ENCODE measurements around the gene SORCS2. TPM values are rescaled to one million over a fixed set of nuclear protein-coding genes. Genes with fewer than 3 reads are reported as not detected.
A peak's percentile ranks its signal among the peaks of the same experiment; 100 is the strongest.

Gene SORCS2
- total and polyA plus RNA-seq, 2 of the 8 experiments (the other 6 are each of a cell fraction or from before 2014, with no cell fraction given), result 0.36 to 1.8 TPM

DNA sequence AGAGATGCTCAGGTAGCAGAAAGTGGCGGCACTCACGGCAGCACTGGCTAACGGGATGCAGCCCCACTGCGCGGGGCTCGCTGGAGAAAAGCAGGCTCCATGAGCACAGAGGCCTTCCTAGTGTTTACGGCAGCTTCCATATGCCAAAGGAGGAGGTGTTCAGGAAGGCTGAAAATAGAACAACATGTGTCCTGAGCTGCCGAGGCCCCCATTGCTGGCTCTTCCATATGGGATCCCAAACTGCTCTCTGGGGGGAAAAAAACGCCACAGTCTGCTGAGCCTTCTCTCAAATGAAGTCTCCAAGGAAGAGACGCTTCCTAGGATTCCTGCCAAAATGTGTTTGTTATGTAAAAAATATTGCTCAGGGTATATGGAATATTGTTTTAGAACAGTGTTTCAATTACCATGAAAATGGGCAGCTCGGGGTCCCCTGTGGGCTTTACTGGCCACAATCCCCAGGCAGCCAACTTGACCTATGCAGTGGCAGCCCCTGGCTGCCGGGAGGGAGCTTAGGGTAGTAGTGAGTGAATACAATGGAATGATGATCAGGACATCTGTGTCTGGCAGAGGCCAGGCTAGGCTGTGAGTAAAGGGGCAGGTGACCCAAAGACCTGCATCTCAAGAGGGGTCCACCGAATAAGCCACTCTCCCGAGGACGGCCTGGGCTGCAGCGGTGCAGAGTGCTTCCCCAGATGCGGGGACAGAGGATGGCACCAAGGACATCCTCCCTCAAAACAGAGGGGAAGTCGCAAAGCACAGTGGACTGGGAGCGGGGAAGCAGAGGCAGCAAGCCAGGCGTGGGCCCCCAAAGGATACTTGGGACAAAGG, 577.3 kb downstream of the SORCS2 start:
- DNase-seq (ENCODE audit: low read depth in 1 of 2, low spot score in 2 of 2), result no peak
- Histone ChIP-seq H3K36me3 (ENCODE audit: control insufficient read depth in 2 of 4, insufficient read depth in 4 of 4, low read length in 3 of 4) (peaks cover 0 to 10% (median 4%) of the 10 kb centered on the region in 4 experiments; a peak in 3 of 8 replicates), H4K8ac (ENCODE audit: extremely low read depth, insufficient read depth, low read length) (no peak overlapping the region), H4K5ac (ENCODE audit: insufficient read length, low read depth, low read length) (no peak overlapping the region), H4K91ac (replicated peaks; ENCODE audit: insufficient read length, low read length) (no peak overlapping the region), H3K4me2 (ENCODE audit: insufficient read depth in 1 of 2, low read depth in 2 of 2, low read length in 2 of 2) (no peak overlapping the region), H4K20me1 (replicated peaks in 1 of 2; ENCODE audit: control insufficient read depth in 1 of 2, insufficient read depth in 2 of 2, low read length in 2 of 2) (peaks cover 0 to 2% of the 10 kb centered on the region in 2 experiments), H3K56ac (replicated peaks; ENCODE audit: insufficient read length, low read depth, low read length) (no peak overlapping the region), H2BK12ac (ENCODE audit: low read depth, low read length) (peak overlapping the region; percentile 27; the same call in 1 of the 2 replicates), H3K4me1 (replicated peaks in 1 of 4; ENCODE audit: control insufficient read depth in 3 of 4, insufficient read depth in 4 of 4, low read length in 3 of 4) (peaks cover 0 to 2% (median 1%) of the 10 kb centered on the region in 4 experiments; a peak in 3 of 7 replicates), H2AFZ (ENCODE audit: low read length) (no peak overlapping the region), H3K9ac (replicated peaks in 1 of 4; ENCODE audit: extremely low read depth in 1 of 4, low read depth in 3 of 4, low read length in 3 of 4) (no peak overlapping the region), H3K27ac (ENCODE audit: low read depth, low read length) (no peak overlapping the region), H3K27me3 (replicated peaks in 1 of 4; ENCODE audit: control insufficient read depth in 3 of 4, extremely low read depth in 1 of 4, insufficient read depth in 3 of 4, low read length in 3 of 4) (no peaks in the 10 kb centered on the region), H3K18ac (ENCODE audit: extremely low read depth, low read length) (no peak overlapping the region), H2BK5ac (ENCODE audit: low read depth, low read length) (no peak overlapping the region), H2AK5ac (ENCODE audit: low read depth, low read length) (no peak overlapping the region), H3K79me2 (ENCODE audit: control insufficient read depth in 1 of 2, insufficient read depth in 2 of 2, low read length in 2 of 2) (no peaks in the 10 kb centered on the region), H2BK15ac (ENCODE audit: low read length) (no peak overlapping the region), H3K23ac (ENCODE audit: insufficient read length) (no peak overlapping the region), H2BK120ac (replicated peaks; ENCODE audit: low read depth, low read length) (no peak overlapping the region), H3K4ac (replicated peaks; ENCODE audit: insufficient read length, low read depth, low read length) (no peak overlapping the region), H3K14ac (ENCODE audit: insufficient read length) (no peak overlapping the region), H2BK20ac (ENCODE audit: low read length) (no peak overlapping the region), H3K23me2 (ENCODE audit: low read depth, low read length) (no peaks in the 10 kb centered on the region), H3K4me3 (ENCODE audit: extremely low read depth in 1 of 4, insufficient read depth in 2 of 4, low read depth in 3 of 4, low read length in 4 of 4) (no peak overlapping the region), H3K79me1 (ENCODE audit: low read depth, low read length) (no peaks in the 10 kb centered on the region; the same call in none of the 2 replicates), H3K9me3 (ENCODE audit: insufficient read depth in 2 of 2, low read depth in 1 of 2, low read length in 1 of 2) (no peaks in the 10 kb centered on the region)
- WGBS, 2 experiments (ENCODE audit: extremely low coverage in 1 of 2, insufficient coverage in 1 of 2, insufficient read length in 1 of 2, insufficient replicate concordance in 2 of 2, low coverage in 1 of 2, low lambda C conversion rate in 2 of 2, missing lambda C conversion rate in 1 of 2), result 89% methylated on average over 20 of the region's 20 CpGs; no CpG with 5 or more reads in 1 of the 2 experiments
- POLR2A ChIA-PET (ENCODE audit: partially characterized antibody), result no interaction called here
- no peak for FAIRE-seq
- CTCF ChIA-PET (ENCODE audit: partially characterized antibody), result interaction anchor here (0.9 to 3.4 kb wide), 27 partner anchors 8 to 401 kb away, joined by 3 to 32 read pairs (median 4); no protein-coding TSS in a partner anchor
- TF ChIP-seq, protein P1, sequence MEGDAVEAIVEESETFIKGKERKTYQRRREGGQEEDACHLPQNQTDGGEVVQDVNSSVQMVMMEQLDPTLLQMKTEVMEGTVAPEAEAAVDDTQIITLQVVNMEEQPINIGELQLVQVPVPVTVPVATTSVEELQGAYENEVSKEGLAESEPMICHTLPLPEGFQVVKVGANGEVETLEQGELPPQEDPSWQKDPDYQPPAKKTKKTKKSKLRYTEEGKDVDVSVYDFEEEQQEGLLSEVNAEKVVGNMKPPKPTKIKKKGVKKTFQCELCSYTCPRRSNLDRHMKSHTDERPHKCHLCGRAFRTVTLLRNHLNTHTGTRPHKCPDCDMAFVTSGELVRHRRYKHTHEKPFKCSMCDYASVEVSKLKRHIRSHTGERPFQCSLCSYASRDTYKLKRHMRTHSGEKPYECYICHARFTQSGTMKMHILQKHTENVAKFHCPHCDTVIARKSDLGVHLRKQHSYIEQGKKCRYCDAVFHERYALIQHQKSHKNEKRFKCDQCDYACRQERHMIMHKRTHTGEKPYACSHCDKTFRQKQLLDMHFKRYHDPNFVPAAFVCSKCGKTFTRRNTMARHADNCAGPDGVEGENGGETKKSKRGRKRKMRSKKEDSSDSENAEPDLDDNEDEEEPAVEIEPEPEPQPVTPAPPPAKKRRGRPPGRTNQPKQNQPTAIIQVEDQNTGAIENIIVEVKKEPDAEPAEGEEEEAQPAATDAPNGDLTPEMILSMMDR (IDR thresholded peaks at IDR 0.05; ENCODE audit: control extremely low read depth in 1 of 3, insufficient read depth in 1 of 3, low read depth in 1 of 3, low read length in 3 of 3), result no peak
- no peak for TF ChIP-seq SIX5 (IDR thresholded peaks at IDR 0.05; ENCODE audit: low read depth, low read length)
- no peak for TF ChIP-seq BCL11A (IDR thresholded peaks at IDR 0.05; ENCODE audit: low read depth in 2 of 2, low read length in 2 of 2)
- no peak for TF ChIP-seq CTBP2 (IDR thresholded peaks at IDR 0.05; ENCODE audit: borderline replicate concordance, insufficient read depth, insufficient read length, low read length)
- TF ChIP-seq TAF1 (IDR thresholded peaks at IDR 0.05; ENCODE audit: low read depth, low read length), result no peak
- TF ChIP-seq BRCA1 (IDR thresholded peaks at IDR 0.05; ENCODE audit: low read depth, low read length), result no peak
- TF ChIP-seq POLR2AphosphoS5 (IDR thresholded peaks at IDR 0.05; ENCODE audit: low read depth, low read length), result no peak
- TF ChIP-seq TAF7 (optimal IDR thresholded peaks at IDR 0.05; ENCODE audit: borderline replicate concordance, low read depth, low read length), result no peak
- TF ChIP-seq RXRA (IDR thresholded peaks at IDR 0.05; ENCODE audit: insufficient read depth, low read depth, low read length), result no peak
- TF ChIP-seq HDAC6 (IDR thresholded peaks at IDR 0.05; ENCODE audit: low read depth, low read length), result no peak
